ENCODE data around the gene GABPB2.

The GABPB2 gene

DNA sequence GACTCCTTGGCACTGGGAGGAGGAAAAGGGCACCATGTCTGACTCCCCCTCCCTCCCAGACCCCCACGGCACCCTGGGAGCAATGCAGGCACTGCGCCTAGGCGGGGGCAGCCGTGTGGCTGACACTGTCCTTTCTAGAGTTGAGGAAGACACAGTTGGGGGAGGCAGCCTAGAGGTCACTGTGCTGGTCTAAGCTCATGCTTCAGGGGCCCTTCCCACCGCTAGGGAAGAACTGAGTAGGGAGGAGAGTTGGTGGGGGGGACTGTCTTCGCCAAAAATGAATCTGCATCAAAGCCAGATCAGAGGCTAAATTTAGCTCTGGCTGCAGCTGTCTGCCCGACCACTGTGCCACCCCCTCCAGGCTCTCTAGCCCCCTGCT is 72.5 kb downstream of the GABPB2 start (continued):
- TF ChIP-seq, protein P1, sequence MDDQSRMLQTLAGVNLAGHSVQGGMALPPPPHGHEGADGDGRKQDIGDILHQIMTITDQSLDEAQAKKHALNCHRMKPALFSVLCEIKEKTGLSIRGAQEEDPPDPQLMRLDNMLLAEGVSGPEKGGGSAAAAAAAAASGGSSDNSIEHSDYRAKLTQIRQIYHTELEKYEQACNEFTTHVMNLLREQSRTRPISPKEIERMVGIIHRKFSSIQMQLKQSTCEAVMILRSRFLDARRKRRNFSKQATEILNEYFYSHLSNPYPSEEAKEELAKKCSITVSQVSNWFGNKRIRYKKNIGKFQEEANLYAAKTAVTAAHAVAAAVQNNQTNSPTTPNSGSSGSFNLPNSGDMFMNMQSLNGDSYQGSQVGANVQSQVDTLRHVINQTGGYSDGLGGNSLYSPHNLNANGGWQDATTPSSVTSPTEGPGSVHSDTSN (CRISPR knock-in tag; IDR thresholded peaks at IDR 0.05), result no peak
- TF ChIP-seq, protein P2, sequence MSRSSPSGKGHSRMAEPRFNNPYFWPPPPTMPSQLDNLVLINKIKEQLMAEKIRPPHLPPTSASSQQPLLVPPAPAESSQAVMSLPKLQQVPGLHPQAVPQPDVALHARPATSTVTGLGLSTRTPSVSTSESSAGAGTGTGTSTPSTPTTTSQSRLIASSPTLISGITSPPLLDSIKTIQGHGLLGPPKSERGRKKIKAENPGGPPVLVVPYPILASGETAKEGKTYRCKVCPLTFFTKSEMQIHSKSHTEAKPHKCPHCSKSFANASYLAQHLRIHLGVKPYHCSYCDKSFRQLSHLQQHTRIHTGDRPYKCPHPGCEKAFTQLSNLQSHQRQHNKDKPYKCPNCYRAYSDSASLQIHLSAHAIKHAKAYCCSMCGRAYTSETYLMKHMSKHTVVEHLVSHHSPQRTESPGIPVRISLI (tag by site-specific recombination; IDR thresholded peaks at IDR 0.05), result no peak
- no peak for TF ChIP-seq ZNF112 (tag by site-specific recombination; IDR thresholded peaks at IDR 0.05)
- TF ChIP-seq, protein P3, sequence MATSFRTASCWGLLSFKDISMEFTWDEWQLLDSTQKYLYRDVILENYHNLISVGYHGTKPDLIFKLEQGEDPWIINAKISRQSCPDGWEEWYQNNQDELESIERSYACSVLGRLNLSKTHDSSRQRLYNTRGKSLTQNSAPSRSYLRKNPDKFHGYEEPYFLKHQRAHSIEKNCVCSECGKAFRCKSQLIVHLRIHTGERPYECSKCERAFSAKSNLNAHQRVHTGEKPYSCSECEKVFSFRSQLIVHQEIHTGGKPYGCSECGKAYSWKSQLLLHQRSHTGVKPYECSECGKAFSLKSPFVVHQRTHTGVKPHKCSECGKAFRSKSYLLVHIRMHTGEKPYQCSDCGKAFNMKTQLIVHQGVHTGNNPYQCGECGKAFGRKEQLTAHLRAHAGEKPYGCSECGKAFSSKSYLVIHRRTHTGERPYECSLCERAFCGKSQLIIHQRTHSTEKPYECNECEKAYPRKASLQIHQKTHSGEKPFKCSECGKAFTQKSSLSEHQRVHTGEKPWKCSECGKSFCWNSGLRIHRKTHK (tag by site-specific recombination; IDR thresholded peaks at IDR 0.05), result no peak
- TF ChIP-seq, protein P4, sequence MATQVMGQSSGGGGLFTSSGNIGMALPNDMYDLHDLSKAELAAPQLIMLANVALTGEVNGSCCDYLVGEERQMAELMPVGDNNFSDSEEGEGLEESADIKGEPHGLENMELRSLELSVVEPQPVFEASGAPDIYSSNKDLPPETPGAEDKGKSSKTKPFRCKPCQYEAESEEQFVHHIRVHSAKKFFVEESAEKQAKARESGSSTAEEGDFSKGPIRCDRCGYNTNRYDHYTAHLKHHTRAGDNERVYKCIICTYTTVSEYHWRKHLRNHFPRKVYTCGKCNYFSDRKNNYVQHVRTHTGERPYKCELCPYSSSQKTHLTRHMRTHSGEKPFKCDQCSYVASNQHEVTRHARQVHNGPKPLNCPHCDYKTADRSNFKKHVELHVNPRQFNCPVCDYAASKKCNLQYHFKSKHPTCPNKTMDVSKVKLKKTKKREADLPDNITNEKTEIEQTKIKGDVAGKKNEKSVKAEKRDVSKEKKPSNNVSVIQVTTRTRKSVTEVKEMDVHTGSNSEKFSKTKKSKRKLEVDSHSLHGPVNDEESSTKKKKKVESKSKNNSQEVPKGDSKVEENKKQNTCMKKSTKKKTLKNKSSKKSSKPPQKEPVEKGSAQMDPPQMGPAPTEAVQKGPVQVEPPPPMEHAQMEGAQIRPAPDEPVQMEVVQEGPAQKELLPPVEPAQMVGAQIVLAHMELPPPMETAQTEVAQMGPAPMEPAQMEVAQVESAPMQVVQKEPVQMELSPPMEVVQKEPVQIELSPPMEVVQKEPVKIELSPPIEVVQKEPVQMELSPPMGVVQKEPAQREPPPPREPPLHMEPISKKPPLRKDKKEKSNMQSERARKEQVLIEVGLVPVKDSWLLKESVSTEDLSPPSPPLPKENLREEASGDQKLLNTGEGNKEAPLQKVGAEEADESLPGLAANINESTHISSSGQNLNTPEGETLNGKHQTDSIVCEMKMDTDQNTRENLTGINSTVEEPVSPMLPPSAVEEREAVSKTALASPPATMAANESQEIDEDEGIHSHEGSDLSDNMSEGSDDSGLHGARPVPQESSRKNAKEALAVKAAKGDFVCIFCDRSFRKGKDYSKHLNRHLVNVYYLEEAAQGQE (tag by site-specific recombination; IDR thresholded peaks at IDR 0.05), result no peak
- TF ChIP-seq IKZF3 (tag by site-specific recombination; IDR thresholded peaks at IDR 0.05), result no peak
- TF ChIP-seq ZNF239 (tag by site-specific recombination; IDR thresholded peaks at IDR 0.05), result no peak
- no peak for TF ChIP-seq ZNF202 (tag by site-specific recombination; IDR thresholded peaks at IDR 0.05; ENCODE audit: borderline replicate concordance)
- TF ChIP-seq HOXA7 (CRISPR knock-in tag; IDR thresholded peaks at IDR 0.05; ENCODE audit: borderline replicate concordance), result no peak

DNA sequence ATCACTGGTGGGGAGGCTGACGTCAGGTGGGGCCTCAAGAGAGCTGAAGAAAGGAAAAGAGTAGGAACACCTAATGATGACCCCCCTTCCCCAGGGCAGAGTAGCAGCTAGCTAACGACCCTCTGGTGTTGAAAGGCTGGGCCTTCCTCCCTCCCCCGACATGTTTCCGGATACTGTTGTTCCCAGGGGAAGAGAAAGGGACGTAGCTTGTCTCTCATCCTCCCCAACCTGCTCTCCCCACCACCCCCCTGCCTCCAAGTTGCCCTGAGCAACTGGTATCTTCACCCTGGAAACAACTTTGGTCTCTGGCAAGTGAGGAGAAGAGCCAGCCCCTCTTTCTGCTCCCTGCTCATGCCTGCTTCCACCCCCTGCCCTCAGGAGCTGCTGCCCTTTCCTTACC is 73.4 kb downstream of the GABPB2 start:
- no peak for TF ChIP-seq HOXD13 (CRISPR knock-in tag; IDR thresholded peaks at IDR 0.05; ENCODE audit: borderline replicate concordance)
- TF ChIP-seq ZNF341 (tag by site-specific recombination; IDR thresholded peaks at IDR 0.05; ENCODE audit: low read depth), result peak; percentile 57; the same call in 1 of the 2 replicates
- H3K4me1 ChIP-seq (ENCODE audit: control insufficient read depth, insufficient read depth, low read length), result peaks cover 3% of the 10 kb centered on the region; the same call in 1 of the 2 replicates
- no peak overlapping the region for H3K4me3 ChIP-seq (ENCODE audit: low read depth, low read length)
- no peak overlapping the region for H3K27ac ChIP-seq (ENCODE audit: extremely low read depth, low read depth, low read length)
- H3K36me3 ChIP-seq (ENCODE audit: control insufficient read depth in 2 of 2, insufficient read depth in 1 of 2, low read length in 2 of 2), result peaks cover 0 to 19% of the 10 kb centered on the region in 2 experiments; a peak in 1 of 3 replicates
- no peaks in the 10 kb centered on the region for H3K9me3 ChIP-seq (ENCODE audit: control insufficient read depth, insufficient read depth, low read depth, low read length)
- POLR2A ChIA-PET, result interaction anchor here (1.1 kb wide), 1 partner anchor 12 kb away, joined by 3 read pairs; no protein-coding TSS in a partner anchor
- CTCF ChIA-PET, result interaction anchor here (0.7 to 2.0 kb wide), 3 partner anchors 9 to 44 kb away, joined by 3 to 9 read pairs (median 4); no protein-coding TSS in a partner anchor

DNA sequence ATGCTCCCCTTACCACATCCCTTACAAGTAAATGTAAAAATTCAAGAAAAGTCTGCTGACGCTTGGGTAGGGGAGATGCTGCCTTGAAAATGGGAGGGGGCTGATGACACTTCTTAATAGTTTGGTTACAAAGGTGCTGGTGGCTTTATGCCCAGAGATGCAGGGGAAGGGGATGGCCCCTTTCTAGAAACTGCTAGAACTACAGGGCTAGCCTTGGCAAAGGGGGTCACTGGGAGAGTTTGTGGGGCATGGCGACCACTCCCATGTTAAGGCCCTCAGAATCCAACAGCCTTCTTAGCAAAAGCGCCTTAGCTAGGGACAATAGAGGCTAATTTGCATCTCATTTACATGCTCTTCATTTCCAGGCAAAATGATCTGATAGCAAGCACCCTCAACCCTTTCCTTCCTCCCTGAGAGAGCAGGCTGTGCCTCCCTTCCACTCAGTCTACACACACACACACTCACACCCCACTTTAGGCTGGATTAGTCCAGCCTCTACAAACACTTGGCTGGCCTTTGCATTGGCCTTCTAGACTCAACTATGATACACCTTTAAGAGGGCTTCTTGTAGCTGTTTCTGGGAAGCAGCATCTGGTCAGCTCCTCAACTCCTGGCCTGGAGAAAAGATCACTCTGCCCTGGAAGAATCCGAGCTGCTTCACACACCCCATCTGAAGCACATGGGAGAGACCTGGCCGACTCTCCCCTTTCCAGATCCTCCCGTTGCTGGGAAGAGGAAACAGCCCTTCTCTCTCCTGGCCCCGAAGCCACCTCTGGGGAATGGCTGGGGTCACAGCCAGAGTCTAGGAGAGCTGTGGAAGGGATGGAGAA is 74.1 kb downstream of the GABPB2 start:
- H3K36me3 ChIP-seq (ENCODE audit: control insufficient read depth in 2 of 2, insufficient read depth in 1 of 2, low read length in 2 of 2), result peaks cover 0 to 12% of the 10 kb centered on the region in 2 experiments; a peak in 1 of 3 replicates
- no peaks in the 10 kb centered on the region for H3K9me3 ChIP-seq (ENCODE audit: control insufficient read depth, insufficient read depth, low read depth, low read length)
- no peak overlapping the region for H3K27ac ChIP-seq (ENCODE audit: extremely low read depth, low read depth, low read length)
- H3K4me3 ChIP-seq (ENCODE audit: low read depth, low read length), result no peak overlapping the region
- ChIA-PET POLR2A (interaction anchor here (1.1 kb wide), 1 partner anchor 11 kb away, joined by 3 read pairs; no protein-coding TSS in a partner anchor), CTCF (interaction anchor here (0.6 to 2.0 kb wide), 4 partner anchors 9 to 45 kb away, joined by 3 to 9 read pairs (median 4); no protein-coding TSS in a partner anchor)
- H3K4me1 ChIP-seq (ENCODE audit: control insufficient read depth, insufficient read depth, low read length), result peaks cover 3% of the 10 kb centered on the region; the same call in 1 of the 2 replicates
- TF ChIP-seq ZFP37 (tag by site-specific recombination; IDR thresholded peaks at IDR 0.05), result no peak
- TF ChIP-seq, protein P4 (tag by site-specific recombination; IDR thresholded peaks at IDR 0.05), result peak; percentile 68
- TF ChIP-seq, protein P5, sequence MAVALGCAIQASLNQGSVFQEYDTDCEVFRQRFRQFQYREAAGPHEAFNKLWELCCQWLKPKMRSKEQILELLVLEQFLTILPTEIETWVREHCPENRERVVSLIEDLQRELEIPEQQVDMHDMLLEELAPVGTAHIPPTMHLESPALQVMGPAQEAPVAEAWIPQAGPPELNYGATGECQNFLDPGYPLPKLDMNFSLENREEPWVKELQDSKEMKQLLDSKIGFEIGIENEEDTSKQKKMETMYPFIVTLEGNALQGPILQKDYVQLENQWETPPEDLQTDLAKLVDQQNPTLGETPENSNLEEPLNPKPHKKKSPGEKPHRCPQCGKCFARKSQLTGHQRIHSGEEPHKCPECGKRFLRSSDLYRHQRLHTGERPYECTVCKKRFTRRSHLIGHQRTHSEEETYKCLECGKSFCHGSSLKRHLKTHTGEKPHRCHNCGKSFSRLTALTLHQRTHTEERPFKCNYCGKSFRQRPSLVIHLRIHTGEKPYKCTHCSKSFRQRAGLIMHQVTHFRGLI (tag by site-specific recombination; IDR thresholded peaks at IDR 0.05), result peak; percentile 100

All from HEK293 (cell line).